ENCODE measurements around the gene KCTD3. TPM values are rescaled to one million over a fixed set of nuclear protein-coding genes. Genes with fewer than 3 reads are reported as not detected.

KCTD3 gene
- total and polyA plus RNA-seq, 2 donors (not counting 3 experiments of a cell fraction or from before 2014, with no cell fraction given) = 19.1 to 28.3 TPM

DNA sequence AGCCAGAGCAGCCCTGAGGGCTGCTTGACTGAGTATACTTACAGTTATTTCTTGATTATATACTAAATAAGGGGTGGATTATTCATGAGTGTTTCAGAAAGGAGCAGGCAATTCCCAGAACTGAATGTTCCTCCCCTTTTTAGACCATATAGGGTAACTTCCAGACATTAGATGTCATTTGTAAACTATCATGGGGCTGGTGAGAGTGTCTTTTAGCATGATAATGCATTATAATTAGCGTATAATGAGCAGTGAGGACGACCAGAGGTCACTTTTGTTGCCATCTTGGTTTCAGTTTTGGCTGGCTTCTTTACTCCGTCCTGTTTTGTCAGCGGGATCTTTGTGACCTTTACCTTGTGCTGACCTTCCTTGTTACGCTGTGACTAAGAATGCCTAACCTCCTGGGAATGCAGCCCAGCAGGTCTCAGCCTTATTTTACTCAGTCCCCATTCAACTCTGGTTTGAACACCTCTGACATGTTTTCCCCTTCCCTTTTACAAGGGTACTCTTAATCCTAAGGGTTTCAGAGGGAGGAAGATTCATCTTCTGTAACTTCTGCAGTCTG lies 16.2 kb downstream of the KCTD3 start:
- H3K79me2 ChIP-seq (ENCODE audit: control insufficient read depth, insufficient read depth, low read length) = no peaks in the 10 kb centered on the region
- H3K4me1 ChIP-seq (ENCODE audit: control insufficient read depth, extremely low read depth, insufficient read depth, low read length) = peaks cover 7% of the 10 kb centered on the region
- DNase-seq (ENCODE audit: low read depth, low spot score) (peak; percentile 49), FAIRE-seq (peak; percentile 57)
- no peak overlapping the region for H3K27ac ChIP-seq (ENCODE audit: insufficient read depth, low read depth, low read length)
- H4K20me1 ChIP-seq (replicated peaks; ENCODE audit: control insufficient read depth, extremely low read depth, insufficient read depth, low read length) = no peaks in the 10 kb centered on the region
- peaks cover 0 to 7% of the 10 kb centered on the region in 2 experiments for H3K36me3 ChIP-seq (ENCODE audit: control insufficient read depth in 2 of 2, extremely low read depth in 1 of 2, insufficient read depth in 2 of 2, low read length in 2 of 2)
- H3K9me3 ChIP-seq (replicated peaks; ENCODE audit: control insufficient read depth, insufficient read depth, low read length) = no peaks in the 10 kb centered on the region
- H2AFZ ChIP-seq (ENCODE audit: low read depth, low read length) = no peak overlapping the region
- ChIA-PET POLR2A (no interaction called here), CTCF (no interaction called here)
- no peaks in the 10 kb centered on the region for H3K27me3 ChIP-seq (ENCODE audit: control insufficient read depth in 2 of 2, insufficient read depth in 2 of 2, low read length in 2 of 2)
- no peak overlapping the region for H3K4me3 ChIP-seq (replicated peaks in 1 of 3; ENCODE audit: insufficient read depth in 1 of 3, low read depth in 1 of 3, low read length in 3 of 3)
- H3K9ac ChIP-seq (replicated peaks; ENCODE audit: extremely low read depth, insufficient read depth, low read length) = no peak overlapping the region
- H3K4me2 ChIP-seq (ENCODE audit: insufficient read depth, low read length) = peak overlapping the region; percentile 66
- H3K9me1 ChIP-seq (replicated peaks; ENCODE audit: control insufficient read depth, extremely low read depth, insufficient read depth, low read length) = no peaks in the 10 kb centered on the region
- BruUV-seq (replicated peaks) = no TSS peak
- TF ChIP-seq FOS (IDR thresholded peaks at IDR 0.05; ENCODE audit: borderline replicate concordance, insufficient read depth, low read length) = no peak
- TF ChIP-seq POLR2AphosphoS5 (IDR thresholded peaks at IDR 0.05; ENCODE audit: insufficient read depth, low read depth, low read length) = no peak
- TF ChIP-seq, protein P1, sequence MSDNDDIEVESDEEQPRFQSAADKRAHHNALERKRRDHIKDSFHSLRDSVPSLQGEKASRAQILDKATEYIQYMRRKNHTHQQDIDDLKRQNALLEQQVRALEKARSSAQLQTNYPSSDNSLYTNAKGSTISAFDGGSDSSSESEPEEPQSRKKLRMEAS (IDR thresholded peaks at IDR 0.05; ENCODE audit: insufficient read depth, insufficient read length) = no peak
- no peak for TF ChIP-seq EZH2 (IDR thresholded peaks at IDR 0.05; ENCODE audit: borderline replicate concordance, low read depth, low read length, severe bottlenecking)
- no peak for TF ChIP-seq POLR2A (IDR thresholded peaks at IDR 0.05; ENCODE audit: low read depth, low read length)
- no peak for TF ChIP-seq MYC (IDR thresholded peaks at IDR 0.05; ENCODE audit: low read depth, low read length)
- TF ChIP-seq, protein P2, sequence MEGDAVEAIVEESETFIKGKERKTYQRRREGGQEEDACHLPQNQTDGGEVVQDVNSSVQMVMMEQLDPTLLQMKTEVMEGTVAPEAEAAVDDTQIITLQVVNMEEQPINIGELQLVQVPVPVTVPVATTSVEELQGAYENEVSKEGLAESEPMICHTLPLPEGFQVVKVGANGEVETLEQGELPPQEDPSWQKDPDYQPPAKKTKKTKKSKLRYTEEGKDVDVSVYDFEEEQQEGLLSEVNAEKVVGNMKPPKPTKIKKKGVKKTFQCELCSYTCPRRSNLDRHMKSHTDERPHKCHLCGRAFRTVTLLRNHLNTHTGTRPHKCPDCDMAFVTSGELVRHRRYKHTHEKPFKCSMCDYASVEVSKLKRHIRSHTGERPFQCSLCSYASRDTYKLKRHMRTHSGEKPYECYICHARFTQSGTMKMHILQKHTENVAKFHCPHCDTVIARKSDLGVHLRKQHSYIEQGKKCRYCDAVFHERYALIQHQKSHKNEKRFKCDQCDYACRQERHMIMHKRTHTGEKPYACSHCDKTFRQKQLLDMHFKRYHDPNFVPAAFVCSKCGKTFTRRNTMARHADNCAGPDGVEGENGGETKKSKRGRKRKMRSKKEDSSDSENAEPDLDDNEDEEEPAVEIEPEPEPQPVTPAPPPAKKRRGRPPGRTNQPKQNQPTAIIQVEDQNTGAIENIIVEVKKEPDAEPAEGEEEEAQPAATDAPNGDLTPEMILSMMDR (IDR thresholded peaks at IDR 0.05; ENCODE audit: extremely low read depth in 1 of 2, insufficient read depth in 1 of 2, low read depth in 1 of 2, low read length in 2 of 2) = no peak
- dilution Hi-C loops (cut with MboI; ENCODE audit: extremely low pct_ligation_motif_present, low sequenced_read_pairs) = no loop called here
- intact Hi-C loops (cut with micrococcal nuclease) = no loop called here
